ENCODE data around the gene ARHGEF19.
"Not testable (repeated sequence)": the region's sequence is repeated elsewhere in the genome, so short reads cannot be mapped to it uniquely, and the experiment has no call there.

Gene ARHGEF19

DNA sequence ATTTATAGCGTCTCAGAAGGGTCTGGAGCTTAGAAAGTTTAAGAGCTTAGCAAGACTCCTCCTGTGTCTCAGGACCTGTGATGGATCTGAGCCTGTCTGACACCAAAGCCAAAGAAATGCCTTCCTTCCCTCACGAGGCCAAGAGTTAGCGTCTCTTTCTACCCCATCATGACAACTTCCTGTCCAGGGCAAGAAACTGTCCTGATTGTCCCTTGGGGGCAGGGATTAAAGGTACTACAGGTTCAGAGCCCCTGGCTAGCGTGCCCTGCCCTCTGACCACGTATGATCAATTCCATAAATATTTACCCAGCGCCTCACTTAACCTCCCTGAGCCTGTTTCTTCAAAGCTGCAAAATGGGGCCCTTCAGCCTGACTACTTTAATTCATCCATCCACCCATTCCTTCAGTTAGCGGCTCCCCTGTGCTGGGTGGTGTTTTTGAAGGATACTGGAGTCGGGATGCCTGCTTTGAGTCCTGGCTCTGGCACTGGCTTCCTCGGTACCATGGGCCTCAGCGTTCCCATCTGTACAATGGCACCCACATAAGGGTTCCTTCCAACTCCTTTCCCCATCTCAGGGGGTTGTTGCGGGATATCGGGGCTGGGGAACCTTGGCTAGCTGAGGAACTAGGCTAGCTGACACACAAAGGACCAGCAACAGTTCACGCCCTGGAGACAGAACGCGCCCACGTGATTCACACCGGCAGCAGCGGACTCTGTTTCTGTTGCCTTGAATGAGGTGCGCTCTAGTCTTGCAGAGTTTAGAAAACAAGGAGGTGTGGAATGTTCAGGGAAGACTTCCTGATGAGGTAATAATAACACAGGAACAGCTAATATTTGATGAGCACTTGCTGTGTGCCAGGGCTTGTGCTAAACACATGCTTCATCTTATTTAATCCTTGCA, 33.6 kb downstream of the ARHGEF19 start:
- DNase-seq = no peak

DNA sequence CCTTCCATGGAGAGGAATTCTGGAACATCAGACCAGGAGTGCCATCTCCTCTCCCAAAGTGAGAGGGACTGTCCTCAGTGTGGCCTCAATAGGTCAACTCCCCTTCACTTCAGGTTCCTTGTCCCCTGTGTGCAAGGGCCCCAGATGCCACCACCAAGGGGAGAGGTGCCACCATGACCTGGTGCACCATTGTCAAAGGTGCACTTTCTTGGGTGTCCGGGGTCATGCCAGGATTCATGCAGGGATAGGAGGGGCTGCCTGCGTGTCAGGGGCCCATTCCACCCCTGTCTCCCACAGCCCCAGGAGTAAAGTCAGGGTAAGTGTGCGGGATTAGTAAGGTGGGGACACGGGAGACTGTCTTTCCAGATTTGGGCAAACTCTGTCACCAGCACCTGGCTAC, 35.1 kb downstream of the ARHGEF19 start:
- no peak for DNase-seq

DNA sequence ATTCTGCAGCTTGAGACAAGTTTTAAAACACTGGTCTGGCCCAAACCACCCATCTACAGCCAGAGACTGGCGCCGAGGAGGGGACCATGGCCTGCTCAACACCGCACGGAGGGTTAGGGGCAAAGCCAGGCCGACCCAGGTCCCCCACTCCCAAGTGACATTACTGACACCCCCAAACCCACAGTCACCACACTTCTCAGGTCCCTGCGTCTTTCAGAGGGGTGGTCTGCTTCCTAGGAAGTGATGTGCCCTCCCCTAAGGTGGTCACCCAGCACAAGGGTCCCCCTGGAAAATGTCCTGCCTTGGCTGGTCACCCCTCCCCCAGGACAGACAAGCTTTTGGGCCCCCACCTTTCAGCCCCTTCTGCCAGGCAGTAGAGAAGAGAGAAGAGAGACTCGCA, 35.8 kb downstream of the ARHGEF19 start:
- no peak for DNase-seq

GRCh38 chr1:16175610-16176553, 36.6 kb downstream of the ARHGEF19 start:
- peak in 1 of 2 experiments; percentile 49 for DNase-seq

GRCh38 chr1:16174886-16175598, 37.4 kb downstream of the ARHGEF19 start:
- DNase-seq = no peak

GRCh38 chr1:16174261-16174868, 38.1 kb downstream of the ARHGEF19 start:
- DNase-seq = no peak

GRCh38 chr1:16173447-16174260, 38.8 kb downstream of the ARHGEF19 start:
- DNase-seq = no peak

DNA sequence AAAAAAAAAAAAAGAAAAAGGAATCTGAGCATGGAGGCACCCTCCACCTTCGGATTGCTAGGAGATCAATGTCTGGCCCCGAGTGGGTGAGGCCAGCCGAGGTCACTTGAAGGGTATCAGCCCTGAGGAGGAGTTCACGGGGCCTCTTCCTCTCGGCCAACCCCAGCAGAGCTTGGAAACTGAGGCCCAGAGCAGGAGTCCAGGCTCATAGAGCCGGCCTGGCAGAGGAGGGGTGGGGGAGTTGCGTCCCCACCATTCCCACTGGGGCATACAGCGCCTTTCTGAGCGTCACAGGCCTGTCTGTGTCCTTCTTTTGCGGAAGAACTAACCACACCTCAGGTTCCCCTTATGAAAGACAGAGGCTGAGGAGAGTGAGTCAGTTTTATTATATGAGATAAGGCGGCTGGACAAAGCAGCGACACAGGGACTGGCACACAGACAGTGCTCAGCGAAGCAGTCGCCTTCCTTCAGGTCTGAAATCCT, 39.4 kb downstream of the ARHGEF19 start:
- no peak for DNase-seq

- DNase-seq = no peak
These were observed 40.1 kb downstream of the ARHGEF19 start for GRCh38 chr1:16172218-16172830.

DNA sequence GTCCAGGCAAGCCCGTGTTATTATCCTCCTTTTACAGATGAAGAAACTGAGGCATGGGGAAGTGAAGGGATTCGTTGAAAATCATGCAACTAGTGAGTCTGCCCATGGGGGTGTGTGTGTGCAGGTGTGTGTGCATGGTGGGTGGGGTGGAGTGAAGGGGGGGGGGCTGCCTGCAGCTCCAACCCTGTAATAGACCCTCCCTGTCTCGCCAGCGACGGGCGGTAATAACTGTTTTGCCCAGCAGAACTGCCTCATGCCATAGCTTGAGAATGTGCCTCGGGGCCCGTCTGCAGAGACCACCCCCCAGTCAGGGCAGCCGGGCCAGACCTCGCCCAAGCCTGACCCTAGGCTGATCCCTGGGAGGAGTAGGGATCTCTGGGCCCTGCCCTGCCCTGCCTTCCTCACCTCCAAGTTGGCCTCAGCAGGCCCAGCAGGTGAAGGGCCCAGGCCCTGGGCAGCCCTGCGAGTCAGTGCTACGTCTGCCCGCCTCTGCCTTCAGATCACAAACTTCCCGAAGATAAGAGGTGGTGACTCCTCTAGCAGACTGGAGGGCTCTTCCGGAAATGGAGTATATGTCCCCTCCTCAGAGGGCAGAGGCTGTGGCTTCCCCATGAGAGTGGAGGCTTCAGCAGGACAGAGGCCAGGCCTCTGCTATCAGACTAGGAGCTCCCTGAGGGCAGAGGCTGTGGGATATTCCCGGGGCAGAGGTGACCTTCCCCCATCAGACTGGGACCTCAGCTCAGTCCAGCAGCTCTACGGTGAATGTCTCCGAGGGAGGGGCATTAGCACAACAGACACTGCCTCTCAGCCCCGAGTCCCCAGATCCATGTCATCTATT, 40.9 kb downstream of the ARHGEF19 start:
- DNase-seq = no peak

- no peak for DNase-seq
These were observed 42.2 kb downstream of the ARHGEF19 start for GRCh38 chr1:16170283-16170673.

DNA sequence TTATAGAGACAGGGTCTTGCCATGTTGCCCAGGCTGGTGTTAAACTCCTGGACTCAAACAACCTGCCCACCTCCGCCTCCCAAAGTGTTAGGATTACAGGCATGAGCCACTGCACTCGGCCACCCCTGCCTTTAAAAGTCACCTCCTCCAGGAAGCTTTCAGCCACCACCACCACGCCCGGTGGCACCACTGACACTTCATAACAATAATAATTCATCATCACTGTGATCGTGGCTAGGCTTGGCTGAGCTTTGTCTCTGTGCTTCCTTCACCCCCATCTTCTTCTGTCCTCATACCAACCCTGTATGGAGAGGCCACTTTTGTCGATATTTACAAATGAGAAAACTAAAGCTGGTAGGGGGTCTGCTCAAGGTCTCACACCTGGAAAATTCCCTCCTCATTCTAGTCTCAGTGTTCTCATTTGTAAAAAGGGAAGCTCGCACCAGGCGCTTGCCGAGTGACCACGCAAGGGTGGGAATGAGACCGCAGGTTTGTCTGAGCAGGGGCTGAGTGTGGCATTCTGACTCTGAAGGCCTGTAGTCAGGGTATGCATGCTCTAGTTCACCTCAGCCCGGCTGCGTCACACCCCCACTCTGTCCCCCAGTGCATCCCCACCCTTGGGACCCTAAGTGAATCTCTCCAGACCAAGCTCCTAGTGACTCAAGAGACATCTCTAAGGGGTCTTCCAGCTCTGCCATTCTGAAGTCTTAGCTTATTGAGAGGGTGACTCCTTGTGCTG, 43.7 kb downstream of the ARHGEF19 start:
- DNase-seq = no peak

DNA sequence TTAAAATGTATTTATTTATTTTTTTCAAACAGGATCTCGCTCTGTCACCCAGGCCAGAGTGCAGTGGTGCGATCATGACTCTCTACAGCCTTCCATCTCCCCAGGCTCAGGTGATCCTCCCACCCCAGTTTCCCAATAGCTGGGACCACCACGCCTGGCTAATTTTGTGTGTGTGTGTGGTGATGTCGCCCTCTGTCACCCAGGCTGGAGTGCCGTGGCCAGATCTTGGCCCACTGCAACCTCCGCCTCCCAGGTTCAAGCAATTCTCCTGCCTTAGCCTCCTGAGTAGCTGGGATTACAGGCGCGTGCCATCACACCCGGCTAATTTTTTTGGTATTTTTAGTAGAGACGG, 44.3 kb downstream of the ARHGEF19 start:
- DNase-seq = not testable (repeated sequence)

GRCh38 chr1:16167331-16168143, 44.9 kb downstream of the ARHGEF19 start:
- no peak for DNase-seq

GRCh38 chr1:16166117-16166516, 46.3 kb downstream of the ARHGEF19 start:
- DNase-seq = no peak

- DNase-seq = peak in 1 of 2 experiments; percentile 19
These were observed 46.9 kb downstream of the ARHGEF19 start for GRCh38 chr1:16165548-16165947.

- peak in 1 of 2 experiments; percentile 17 for DNase-seq
These were observed 47.4 kb downstream of the ARHGEF19 start for GRCh38 chr1:16165073-16165364.

- peak; percentile 96 for DNase-seq
These were observed 48.0 kb downstream of the ARHGEF19 start for GRCh38 chr1:16164213-16165072.
